Retina (tissue), 1 donor: ENCODE results near the gene KIF7.

Experiments
- DNase-seq: peaks from one replicate; pipeline ENCODE4 v3.0.0-alpha.2; 2016

The KIF7 gene

DNA sequence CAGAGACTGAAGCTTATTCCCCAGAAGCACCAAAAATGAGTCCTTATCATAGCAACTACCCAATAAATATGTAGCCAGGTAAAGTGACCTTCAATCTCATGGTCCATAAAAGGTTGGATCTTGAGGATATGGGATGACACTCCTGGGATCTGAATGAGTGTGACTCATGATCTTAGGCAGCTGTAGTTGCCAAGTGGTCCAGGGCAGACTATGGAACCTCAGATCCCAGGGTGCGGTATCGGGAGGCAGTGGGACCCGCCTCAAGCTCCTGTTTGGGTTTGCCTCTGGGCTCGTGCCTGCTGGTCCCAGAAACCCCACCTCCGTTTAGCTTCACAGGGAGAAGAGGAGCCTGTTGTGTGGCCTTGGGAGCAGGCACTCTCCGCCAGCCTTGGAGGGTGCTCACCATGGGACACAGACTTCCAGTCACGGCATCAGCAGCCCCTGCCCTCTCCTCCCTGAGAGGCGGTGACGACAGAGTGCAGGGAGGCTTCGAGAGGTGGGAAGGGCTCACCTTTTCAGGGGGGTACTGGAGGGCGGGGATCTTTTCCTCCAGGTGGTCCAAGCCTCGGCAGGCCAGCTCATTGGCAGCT is 15.8 kb upstream of the KIF7 start:
- no peak for DNase-seq

DNA sequence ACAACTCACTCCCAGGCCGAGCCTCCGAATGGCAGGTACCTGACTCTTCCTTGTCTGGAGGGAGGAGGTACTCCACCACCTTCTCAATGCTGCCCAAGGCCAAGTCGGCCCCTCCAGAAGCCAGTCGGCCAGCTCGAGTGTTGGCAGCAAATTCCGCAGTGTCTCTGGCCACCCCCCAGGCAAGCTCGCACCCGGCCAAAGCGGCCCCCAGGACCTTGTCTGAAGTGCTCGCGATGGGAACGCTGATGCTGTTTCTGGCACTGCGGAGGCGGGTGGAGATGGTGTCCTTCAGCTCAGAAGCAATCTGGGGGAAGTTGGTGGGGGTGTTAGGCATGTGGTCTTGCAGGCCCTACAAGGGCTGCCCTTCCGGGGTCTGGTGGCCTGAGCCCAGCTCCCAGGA is 14.7 kb upstream of the KIF7 start:
- no peak for DNase-seq

DNA sequence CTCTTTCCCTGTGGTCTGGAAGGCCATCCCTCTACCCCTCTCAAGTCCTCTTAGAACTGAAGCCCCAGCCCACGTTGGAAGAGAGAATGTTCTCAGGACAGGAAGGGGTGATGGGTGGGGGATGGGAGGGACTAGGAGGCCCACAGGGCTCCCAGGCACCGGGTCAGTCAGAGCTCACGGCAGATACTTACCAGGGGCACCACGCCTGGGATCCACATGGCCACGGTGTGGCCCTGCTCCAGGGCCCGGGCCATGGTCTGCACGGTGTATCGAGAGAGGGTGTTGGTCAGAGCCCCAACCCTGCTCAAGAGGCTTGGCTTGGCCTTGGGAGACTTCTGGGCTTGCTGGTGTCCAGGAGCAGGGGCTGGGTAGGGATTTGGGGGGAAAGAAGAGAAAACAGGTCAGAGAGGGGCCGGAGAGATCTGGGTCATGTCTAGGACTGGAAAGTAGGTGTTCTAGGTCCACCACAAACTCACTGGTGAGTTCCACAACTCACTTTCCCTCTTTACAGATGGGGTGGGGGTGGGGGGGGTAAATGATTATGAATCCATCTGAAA is 14.1 kb upstream of the KIF7 start:
- DNase-seq: no peak

DNA sequence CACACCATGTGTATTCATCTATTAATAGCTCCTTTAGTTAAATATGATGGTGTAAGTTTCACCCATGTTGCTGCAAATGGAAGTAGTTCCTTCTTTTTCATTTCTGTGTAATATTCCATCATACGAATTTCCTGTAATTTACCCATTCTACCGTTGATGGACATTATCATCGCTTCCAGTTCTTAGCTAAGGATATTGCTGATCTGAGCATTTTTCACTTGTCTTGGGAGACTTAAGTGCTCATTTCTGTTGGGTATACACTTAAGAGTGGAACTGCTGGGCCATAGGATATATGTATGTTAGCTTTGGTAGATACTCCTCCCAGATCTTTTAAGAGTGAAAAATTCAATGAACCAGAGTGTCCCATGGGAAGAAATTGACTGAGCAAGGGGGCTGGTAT is 12.9 kb upstream of the KIF7 start:
- DNase-seq: no peak

DNA sequence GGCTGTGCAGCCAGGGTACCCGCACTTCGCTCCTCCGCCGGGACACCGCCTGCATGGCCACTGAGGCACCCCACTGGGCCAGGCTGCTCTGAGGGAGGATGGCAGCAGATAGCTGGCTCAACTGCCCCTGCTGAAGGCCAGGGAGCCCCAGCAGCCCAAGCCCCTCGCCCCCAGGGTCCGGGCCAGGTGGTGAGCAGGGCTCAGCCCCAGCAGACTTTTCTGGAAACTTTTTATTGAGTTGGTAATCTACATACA is 12.4 kb upstream of the KIF7 start:
- no peak for DNase-seq

DNA sequence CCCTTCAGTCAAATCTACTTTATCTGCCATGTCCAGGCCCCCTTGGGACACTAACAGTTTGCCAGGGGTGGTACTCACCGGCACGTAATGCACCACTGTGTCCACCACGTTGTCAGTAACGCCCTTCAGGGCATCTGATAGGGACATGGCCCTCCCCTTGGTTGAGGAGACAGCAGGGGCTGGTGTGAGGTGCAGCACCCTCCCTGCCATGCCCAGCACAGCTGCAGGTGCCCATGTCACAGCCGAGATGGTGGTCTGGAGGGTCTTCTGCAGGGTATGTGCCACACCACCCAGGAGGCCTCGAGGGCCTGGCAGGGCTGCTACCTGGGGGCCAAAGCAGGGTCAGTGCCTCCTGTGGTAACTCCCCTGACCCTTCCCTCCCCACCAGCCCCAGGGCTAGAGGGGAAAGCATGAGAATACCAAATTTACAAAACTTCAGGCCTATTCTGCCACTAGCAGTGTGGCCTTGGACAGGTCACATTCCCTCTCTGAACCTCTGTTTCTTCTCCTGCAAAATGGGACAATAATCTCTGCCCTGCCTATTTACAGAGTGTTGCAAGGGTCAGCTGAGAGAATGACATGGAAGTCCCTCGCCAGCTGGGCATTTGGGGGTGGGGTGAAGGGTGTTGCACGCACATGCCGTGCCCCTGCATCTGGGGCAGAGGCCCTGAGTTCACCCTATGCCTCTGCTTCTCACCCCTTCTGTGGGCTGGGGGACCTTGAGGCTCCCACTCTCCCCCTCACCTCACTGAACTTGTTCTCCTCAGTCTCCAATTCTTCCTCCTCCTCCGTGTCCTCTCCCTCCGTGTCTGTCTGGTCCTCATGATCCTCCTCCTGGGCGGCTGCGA is 11.8 kb upstream of the KIF7 start:
- DNase-seq: no peak

DNA sequence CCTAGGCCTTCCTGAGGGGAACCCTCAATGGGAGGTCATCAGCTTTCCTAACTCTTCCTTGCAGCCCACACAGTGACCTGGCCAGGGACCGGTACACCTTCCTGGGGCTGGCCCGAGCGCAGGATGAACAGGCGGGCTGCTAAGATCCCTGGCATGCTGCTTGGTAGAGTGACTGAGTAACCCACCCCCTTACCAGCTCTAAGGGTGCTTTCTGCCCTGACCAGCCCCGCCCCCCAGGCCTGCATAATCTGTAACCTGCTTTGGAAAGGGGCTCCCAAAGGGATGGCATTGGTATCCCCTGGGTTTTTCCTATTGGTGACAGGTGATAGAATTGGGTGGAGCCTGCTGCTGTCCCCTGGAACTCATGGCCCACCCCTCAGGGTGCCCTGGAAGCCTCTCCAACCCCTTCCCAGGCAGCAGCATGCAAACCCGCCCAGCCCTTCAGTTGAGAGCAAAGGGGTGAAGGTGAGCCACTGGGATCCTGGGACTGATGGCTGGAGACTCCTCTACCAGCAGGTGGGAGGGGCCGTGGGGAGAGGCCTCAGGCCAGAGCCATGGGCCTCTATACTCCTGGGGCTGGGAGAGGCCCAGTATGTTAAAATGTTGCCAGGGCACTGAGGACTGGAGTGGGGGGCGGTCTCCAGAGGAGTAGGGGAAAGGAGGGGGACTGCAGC is 11.1 kb upstream of the KIF7 start:
- no peak for DNase-seq

DNA sequence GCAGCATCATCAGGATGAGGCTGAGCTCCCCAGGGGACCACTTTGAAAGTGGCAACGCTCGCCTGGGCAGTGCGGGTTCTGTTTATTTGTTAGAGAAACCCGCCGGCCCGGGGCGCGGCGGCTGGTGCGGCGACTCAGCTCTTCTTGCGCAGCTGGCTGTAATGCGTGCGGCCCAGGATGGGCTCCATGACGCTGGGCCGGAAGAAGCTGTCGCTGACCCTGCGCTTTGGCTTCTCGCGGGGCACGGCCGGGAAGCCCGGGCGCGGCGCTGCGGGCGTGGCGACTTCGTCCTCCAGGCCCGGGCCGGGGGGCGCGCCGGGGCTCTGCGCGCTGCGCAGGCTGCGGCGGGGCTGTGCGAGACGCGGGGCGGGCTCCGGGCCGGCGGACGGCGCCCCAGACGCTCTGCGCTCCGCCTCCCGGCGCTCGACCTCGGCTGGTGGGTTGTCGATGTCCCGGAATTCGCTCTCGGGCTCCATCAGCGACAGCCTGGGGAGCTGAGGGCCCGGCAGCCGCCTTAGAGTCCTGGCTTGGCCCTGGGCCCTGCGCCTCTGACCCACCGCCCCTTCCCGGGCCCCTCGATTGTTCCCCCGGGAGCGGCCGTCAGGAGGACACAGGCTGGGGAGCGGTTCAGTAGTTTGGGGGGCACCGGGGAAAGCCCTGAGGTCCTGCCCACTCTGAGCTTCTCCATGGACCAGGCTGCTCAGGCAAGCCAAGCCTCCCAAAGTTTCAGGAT is 10.3 kb upstream of the KIF7 start:
- peak; percentile 77 for DNase-seq

DNA sequence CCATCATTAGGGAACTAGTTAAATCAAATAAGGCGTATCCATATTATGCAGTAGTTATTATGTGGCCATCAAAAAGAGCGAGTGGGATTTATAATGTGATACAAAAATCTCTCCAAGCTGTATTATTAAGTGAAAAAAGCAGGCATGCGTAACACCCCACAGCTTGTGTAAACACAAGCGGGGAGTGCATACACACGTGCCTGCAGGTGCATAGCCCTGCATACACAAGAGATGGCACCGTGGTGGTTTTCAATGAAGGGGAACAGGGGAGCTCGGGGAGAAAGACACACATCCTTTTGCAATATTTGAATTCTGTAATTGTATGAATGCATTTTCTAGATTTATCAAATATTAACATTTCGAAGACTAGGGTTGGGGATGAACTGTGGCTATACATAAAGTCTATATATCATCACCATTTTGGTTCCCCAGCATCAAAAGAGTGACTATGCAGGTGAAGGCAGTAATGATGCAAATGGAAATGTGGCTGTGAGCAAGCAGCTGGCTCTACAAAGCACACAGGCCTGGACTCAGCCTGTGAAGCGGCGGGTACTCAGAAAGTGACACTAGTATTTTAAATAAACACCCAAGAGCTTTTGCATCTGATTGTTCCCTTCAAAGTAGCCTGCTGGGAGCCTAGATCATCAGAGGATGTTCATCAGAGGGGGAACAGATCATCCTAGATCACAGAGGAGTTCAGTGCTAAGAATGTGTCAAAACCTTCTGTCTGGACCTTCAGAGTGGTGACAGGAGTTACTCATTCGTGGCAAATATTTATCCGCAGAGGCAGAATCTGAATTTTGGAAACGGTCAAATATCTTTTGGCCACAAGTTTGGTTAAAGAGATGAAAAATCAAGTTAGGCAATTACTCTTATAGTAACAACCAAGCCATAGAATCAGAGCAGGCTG is 9.4 kb upstream of the KIF7 start:
- DNase-seq: no peak

DNA sequence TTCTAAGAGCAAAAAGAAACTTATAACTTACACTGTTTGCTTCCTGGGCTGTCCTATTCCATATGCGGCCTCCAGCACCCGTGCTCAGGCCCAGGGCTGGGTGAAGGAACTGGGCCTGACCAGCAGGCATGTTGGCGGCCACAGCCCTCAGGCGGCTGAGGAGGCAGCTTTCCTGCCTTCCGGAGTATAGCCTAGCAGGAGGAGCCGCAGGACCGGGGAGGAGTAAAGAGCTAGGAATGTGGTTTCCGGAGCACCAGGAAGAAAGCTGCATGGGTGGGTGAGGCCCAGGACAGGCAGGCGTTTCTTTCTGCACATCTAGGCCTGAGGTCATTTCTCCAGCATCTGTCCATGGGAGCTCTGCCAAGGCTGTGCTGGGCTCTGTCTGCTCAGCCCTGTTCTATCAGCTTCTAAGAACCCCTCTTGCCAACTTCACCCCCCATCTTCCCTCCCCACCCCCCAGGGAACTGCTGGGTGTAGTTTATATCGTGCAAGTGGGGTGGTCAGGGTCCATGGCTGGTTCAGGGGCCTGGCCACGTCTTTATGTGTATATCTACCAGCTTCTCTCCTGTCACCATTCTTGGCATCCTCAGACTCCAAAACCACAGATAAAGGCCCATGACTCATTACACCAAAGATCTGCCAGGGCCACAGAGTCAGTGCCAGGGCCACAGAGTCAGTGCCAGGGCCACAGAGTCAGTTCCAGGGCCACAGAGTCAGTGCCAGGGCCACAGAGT is 7.8 kb upstream of the KIF7 start:
- no peak for DNase-seq

DNA sequence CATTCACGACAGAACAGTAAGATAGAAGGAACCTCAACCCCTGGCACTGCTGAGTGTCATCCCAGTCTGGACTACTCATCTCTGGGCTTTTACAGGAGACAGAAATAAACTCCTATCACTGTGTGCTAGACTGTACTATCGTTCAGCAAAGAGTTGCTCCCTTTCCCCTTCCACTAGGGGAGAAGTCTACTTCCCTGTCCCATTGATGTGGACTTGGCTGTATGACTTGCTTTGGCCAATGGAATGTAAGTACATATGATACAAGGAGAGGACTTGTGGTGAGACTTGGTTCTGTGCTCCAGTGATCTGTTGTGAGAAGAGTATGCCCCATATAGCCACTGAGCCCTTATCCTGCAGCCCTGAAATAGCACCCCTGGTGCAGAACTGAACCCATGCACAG is 5.3 kb upstream of the KIF7 start:
- no peak for DNase-seq

DNA sequence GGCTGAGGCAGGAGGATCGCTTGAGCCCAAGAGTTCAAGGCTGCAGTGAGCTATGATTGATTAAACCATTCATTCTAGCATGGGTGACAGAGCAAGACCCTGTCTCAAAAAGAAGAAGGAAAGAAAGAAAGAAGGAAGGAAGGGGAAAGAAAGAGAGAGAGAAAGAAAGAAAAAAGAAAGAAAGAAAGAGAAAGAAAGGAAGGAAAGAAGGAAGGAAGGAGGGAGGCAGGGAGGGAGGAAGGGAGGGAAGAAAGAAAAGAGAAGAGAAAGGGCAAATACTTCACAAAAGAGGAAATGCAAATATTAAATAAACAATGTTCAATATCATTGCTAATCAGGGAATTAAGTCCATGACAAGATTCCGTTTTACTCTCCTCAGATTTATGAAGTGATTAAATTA is 4.0 kb upstream of the KIF7 start:
- no peak for DNase-seq

DNA sequence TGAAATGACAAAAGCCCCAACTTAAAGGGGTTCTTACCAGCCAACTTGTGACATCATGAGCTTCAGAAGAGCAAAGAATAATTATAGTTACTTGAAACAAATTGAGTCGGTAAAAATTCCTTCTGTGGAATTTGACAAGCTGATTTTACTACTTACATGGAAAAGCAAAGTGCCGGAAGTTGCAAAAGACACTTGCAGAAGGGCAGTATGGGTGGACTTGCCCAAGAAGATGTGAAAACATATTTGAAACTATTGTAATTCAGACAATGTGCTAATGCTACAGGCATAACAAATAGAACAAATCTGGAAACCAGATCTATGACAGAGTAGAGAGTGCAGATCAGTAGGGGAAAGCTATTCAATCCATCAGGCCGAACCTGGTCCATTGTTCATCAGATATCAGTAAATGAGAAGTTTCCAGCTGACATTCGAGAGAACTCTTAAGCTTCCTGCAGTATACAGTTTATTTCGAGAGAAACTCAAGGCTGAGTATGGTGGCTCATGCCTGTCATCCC is 2.5 kb upstream of the KIF7 start:
- DNase-seq: no peak

DNA sequence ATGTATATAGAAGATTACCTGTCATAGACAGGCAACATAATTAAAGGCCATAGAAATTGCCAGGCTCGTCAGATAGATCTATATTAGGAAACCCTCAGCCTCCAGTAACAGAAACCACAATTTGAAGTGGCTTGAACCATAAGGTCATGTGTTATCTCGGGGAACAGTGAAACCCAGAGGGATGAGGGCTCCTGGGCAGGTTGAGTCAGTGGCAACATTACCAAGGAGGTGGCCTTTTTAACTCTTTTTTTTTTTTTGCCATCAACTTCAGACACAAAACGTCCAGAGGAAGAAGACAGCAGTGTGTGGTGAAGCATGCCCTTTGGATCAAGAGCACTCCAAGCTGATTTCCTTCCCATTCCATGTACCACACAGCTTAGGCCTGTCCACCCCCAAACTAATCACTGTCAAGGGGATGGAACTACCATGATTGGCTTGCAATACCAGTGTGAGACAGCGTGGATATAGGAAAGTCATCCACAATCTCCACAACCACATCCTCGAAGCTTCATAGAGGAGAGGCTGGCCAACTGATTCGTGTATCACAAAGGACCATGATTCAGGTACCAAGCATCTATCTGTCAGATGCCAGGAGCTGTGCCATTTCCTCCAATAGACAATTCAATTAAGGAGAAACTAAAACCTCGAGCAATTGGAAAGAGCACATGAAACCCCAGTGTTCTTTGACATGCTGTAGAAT is 999 bp upstream of the KIF7 start:
- DNase-seq: no peak

DNA sequence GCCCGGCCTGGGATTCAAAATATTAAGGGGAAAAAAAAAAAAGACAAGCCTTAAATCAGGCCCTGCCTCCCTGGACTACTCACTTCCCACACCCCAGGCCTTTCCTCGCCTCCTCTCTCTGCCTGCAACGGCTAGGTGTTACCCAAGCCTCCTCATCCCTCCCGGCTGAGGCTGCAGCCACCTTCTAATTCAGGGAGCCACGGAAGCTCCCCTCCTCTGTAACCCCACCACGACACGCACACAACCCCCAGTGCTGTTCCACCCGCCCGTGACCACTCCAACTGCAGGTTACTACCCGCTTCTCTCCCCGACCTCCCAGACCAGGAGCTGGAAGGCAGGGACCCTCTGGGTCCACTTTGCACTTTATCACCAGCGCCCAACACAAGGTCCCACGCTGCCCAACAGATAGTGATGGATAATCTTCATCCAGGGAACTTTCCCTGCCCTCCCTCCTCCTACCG is 936 bp downstream of the KIF7 start:
- DNase-seq: no peak

DNA sequence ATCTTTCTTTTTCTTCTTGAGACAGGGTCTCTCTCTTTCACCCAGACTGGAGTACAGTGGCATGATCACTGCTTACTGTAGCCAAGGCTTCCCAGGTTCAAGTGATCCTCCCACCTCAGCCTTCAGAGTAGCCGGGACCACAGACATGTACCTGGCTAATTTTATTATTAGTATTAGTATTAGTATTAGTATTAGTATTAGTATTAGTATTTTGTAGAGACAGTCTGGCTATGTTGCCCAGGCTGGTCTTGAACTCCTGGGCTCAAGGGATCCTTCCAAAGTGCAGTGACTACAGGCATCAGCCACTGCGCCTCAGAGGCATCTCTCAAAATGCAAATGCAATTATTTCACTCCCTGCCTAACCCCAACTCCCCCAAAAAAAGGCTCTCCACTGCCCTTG is 1.7 kb downstream of the KIF7 start:
- DNase-seq: no peak

DNA sequence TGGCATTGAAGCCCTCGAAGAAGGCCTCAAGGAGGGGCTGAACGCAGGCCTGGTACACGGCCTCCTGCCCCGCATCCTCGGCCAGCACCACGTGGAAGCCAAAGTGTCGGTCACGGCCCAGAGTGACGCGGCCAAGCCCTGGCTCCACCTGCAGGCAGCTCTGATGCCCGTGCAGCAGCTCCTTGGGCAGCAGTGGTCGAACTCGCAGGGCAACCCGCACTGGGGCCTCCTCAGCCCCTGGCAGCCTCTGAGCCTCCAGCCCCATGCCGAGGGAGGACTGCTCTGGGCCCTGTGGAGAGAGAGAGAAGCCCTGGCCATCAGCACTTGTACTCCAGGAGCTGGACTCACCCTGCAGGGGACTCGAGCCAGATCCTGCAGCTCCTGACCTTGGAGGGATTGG is 2.6 kb downstream of the KIF7 start:
- no peak for DNase-seq

DNA sequence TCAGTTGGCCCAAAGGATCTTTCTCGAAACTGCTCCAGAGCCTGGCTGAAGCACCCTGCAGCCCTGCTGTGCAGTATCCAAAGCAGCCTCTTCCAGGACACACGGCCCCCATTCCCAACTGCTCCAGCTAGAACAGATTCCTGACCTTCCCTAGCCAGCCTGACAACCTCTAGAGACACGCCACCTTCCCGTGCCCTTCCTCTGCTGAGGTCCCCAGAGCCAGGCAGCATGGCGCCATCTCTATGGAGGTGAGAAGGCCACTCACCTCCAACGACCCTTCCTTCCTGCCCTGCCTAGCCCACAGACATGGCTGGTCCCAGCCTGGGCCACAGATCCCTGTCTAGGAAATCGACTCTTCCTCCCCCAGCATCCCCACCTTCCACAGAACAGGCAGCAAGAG is 3.1 kb downstream of the KIF7 start:
- no peak for DNase-seq

DNA sequence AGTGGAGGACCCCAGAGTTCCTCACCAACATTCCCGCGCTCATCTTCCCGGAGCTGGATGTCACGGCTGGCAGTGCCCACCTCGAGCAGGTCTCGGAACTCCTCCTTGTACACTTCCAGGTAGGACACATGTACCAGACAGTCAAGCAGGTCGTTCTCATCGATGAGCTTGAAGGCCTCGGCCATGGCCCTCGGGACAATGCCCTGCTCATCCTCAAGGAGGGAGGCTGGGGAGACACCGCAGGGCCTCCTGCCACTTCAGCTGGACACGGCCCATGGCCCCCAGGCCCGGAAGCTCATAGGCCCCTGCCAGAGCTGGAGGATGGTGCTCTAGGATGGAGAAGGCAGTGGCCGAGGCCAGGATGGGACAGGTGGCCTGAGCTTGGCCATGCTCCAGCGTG is 5.6 kb downstream of the KIF7 start:
- no peak for DNase-seq

DNA sequence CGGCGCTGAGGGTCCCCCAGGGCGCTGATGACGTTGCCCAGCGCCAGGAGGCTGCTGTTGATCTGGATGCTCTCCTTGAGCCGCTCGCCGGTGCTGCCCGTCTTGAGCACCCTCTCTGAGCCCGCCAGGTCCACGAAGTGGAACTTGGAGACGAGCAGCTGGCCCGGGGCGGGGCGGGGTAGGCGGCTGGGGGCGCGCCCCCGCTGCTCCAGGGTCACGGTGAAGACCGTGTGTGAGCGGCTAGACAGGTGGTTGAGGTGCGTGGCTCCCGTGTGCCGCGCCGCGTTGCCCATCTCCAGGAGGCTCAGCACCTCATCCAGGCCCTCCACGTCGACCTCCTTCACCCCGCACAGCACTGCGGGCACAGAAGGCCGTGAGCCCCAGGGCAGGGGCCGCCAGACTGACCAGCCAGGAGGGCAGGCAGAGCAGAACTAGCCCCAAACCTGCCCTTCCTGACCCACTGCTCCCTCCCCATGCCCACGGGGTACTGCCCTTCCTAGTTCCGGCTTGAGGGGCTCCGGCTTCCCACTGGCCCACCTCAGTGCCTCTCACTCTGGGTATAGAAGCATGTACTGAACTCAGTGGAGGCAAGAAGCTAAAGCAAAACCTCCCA is 6.1 kb downstream of the KIF7 start:
- no peak for DNase-seq
